NCI-H1694 treated with DMSO at 0.1 percent for 48 hours (cell line): ENCODE results near the gene NFATC2.
A peak's percentile ranks its signal among the peaks of the same experiment; 100 is the strongest.

Source experiments
- DNase-seq: peaks from one replicate; lab custom pipeline; 2025; lab: John Stamatoyannopoulos, UW

Gene NFATC2

GRCh38 chr20:51374961-51375360 lies 167.6 kb downstream of the NFATC2 start:
- no peak for DNase-seq

- no peak for DNase-seq
Observed at GRCh38 chr20:51374456-51374830, 168.1 kb downstream of the NFATC2 start.

- no peak for DNase-seq
Observed at GRCh38 chr20:51373713-51374455, 168.6 kb downstream of the NFATC2 start.

- no peak for DNase-seq
Observed at GRCh38 chr20:51372966-51373365, 169.6 kb downstream of the NFATC2 start.

- DNase-seq: peak; percentile 13
Observed at GRCh38 chr20:51372176-51372803, 170.2 kb downstream of the NFATC2 start.

GRCh38 chr20:51371720-51372119 lies 170.8 kb downstream of the NFATC2 start:
- no peak for DNase-seq

GRCh38 chr20:51369503-51369902 lies 173.0 kb downstream of the NFATC2 start:
- DNase-seq: no peak

GRCh38 chr20:51368461-51369211 lies 173.9 kb downstream of the NFATC2 start:
- no peak for DNase-seq

GRCh38 chr20:51366155-51366886 lies 176.2 kb downstream of the NFATC2 start:
- no peak for DNase-seq

GRCh38 chr20:51365670-51366069 lies 176.8 kb downstream of the NFATC2 start:
- DNase-seq: no peak

- no peak for DNase-seq
Observed at GRCh38 chr20:51363813-51364212, 178.7 kb downstream of the NFATC2 start.

- DNase-seq: no peak
Observed at GRCh38 chr20:51363378-51363777, 179.1 kb downstream of the NFATC2 start.

- no peak for DNase-seq
Observed at GRCh38 chr20:51362254-51362653, 180.3 kb downstream of the NFATC2 start.

GRCh38 chr20:51361258-51361657 lies 181.3 kb downstream of the NFATC2 start:
- no peak for DNase-seq

- DNase-seq: no peak
Observed at GRCh38 chr20:51360451-51361201, 181.9 kb downstream of the NFATC2 start.

GRCh38 chr20:51359947-51360346 lies 182.6 kb downstream of the NFATC2 start:
- no peak for DNase-seq

- no peak for DNase-seq
Observed at GRCh38 chr20:51359401-51359800, 183.1 kb downstream of the NFATC2 start.

- no peak for DNase-seq
Observed at GRCh38 chr20:51358032-51358724, 184.3 kb downstream of the NFATC2 start.

GRCh38 chr20:51357543-51357942 lies 185.0 kb downstream of the NFATC2 start:
- DNase-seq: no peak

GRCh38 chr20:51356871-51357270 lies 185.6 kb downstream of the NFATC2 start:
- no peak for DNase-seq

GRCh38 chr20:51354769-51355319 lies 187.7 kb downstream of the NFATC2 start:
- DNase-seq: peak; percentile 79
